GM06990 (cell line): ENCODE data around the gene ELAVL2.

Source experiments
- DNase-seq: peaks from one replicate; pipeline ENCODE4 v3.0.0-alpha.2; 2011; ENCODE audit not compliant: insufficient read length; ENCODE audit errors: extremely low read depth
- H3K27me3 ChIP-seq: replicated peaks from 2 replicates; pipeline ENCODE4 v1.6.0; 2011; ENCODE audit warnings: low read length; ENCODE audit not compliant: control insufficient read depth, insufficient read depth
- H3K36me3 ChIP-seq: 2 replicates; pipeline ENCODE4 v1.5.1; 2011; ENCODE audit warnings: low read length; ENCODE audit not compliant: control insufficient read depth, insufficient read depth
- H3K4me3 ChIP-seq: replicated peaks from 2 replicates; pipeline ENCODE4 v1.5.1; 2011; ENCODE audit warnings: low read depth, mild to moderate bottlenecking, control low read depth, low read length
- TF ChIP-seq, protein P1 (sequence below): IDR thresholded peaks from 2 replicates; pipeline ENCODE4 v1.5.1; 2011; ENCODE audit warnings: low read length, control low read depth, mild to moderate bottlenecking, inconsistent platforms; ENCODE audit not compliant: insufficient read depth, poor library complexity, severe bottlenecking

The ELAVL2 gene

DNA sequence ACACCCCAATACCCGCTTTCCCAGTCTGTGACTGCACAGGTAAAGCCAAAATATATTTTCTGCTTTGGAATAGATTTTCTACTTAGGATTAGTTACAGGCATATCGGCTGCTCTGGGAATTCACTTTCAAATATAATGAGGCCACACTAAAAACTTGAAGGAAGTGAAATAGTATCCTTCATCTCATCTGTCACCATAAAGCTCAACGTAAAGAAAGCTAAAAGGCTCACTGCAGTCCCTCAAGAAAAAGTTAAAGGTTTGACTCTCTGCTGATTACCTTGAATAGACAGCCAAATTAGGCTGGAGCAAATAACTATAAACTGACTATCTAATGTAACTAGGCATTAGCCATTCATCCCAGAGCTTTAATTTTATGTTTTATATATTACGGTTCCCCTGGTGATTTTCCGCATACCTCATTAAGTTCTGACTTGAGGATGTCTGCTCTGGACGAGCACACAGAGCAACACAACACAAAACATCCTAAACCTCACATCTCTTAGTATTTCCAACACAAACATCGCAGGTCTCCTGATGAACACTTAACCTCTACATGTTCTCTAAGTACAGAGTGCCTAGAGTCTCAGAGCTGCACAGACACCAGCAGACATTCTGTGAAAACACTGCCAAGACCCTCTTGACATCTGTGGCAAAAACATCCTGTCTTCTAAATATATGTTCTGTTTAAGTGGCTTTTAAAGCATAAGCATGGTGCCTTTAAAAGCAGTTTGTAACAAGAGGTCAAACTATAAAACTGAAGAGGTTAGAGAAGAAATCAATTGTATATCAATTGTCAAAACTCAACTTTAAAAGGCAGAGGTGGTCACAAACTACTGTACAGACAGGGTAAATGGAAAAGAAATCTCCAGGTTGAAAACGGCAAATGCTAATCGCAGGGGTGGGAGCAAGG, 35.4 kb downstream of the ELAVL2 start:
- TF ChIP-seq, protein P1, sequence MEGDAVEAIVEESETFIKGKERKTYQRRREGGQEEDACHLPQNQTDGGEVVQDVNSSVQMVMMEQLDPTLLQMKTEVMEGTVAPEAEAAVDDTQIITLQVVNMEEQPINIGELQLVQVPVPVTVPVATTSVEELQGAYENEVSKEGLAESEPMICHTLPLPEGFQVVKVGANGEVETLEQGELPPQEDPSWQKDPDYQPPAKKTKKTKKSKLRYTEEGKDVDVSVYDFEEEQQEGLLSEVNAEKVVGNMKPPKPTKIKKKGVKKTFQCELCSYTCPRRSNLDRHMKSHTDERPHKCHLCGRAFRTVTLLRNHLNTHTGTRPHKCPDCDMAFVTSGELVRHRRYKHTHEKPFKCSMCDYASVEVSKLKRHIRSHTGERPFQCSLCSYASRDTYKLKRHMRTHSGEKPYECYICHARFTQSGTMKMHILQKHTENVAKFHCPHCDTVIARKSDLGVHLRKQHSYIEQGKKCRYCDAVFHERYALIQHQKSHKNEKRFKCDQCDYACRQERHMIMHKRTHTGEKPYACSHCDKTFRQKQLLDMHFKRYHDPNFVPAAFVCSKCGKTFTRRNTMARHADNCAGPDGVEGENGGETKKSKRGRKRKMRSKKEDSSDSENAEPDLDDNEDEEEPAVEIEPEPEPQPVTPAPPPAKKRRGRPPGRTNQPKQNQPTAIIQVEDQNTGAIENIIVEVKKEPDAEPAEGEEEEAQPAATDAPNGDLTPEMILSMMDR, result no peak
- Histone ChIP-seq H3K36me3 (no peaks in the 10 kb centered on the region), H3K27me3 (no peaks in the 10 kb centered on the region), H3K4me3 (no peak overlapping the region)
- no peak for DNase-seq

DNA sequence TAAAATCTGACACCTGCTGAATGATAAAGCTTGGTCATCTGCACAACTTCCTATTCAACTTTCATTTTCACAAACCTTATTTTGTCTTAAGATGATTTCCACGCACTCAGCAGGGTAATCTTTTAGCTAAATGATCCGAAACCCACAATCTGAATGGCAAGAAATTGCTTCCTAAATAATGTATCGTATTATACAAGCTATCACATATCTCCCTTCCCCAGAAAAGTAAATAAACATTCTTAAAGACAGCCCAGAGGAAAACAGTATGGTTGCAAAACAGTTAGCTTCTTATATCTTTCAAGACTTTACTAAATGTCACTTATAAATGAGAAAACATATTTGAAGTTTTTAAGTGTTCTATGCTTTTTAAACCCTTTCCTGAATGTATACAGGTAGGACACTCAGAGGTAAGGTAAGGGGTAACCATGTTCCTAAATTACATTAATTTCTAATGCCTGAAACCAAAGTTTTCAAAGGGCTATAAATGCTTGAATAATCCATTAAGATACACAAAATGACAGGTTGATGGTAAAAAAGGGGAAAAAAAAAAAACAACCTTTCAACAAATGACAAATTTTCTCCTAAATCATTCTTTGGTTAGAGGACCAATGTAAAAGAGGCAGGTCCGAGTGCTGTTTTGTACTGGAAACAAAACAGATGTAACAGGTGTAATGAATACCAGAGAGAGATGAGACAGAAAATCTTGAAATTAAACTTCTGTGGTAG, 36.3 kb downstream of the ELAVL2 start:
- Histone ChIP-seq H3K4me3 (no peak overlapping the region), H3K27me3 (no peaks in the 10 kb centered on the region), H3K36me3 (no peaks in the 10 kb centered on the region)
- TF ChIP-seq, protein P1, result no peak
- no peak for DNase-seq

DNA sequence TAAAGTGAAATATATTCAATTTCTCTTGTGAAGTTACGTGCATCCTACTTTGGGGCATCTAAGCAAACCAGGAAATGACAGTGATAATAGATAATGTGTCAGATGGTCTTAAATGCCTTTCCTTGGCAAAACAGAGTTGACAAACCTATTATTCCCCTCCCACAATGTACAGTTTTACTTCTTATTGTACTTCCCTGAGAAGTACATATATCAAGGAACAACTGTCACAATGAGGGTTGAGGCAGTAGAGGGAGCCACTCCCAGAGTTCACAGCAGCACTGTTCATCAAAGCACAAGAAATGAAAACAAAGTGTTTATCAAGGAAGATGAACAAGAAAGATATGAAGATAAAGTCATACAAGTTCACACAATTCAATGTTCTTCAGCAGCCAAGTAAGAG, 41.1 kb downstream of the ELAVL2 start:
- Histone ChIP-seq H3K36me3 (no peaks in the 10 kb centered on the region), H3K4me3 (no peak overlapping the region), H3K27me3 (no peaks in the 10 kb centered on the region)
- no peak for DNase-seq
- TF ChIP-seq, protein P1, result no peak

DNA sequence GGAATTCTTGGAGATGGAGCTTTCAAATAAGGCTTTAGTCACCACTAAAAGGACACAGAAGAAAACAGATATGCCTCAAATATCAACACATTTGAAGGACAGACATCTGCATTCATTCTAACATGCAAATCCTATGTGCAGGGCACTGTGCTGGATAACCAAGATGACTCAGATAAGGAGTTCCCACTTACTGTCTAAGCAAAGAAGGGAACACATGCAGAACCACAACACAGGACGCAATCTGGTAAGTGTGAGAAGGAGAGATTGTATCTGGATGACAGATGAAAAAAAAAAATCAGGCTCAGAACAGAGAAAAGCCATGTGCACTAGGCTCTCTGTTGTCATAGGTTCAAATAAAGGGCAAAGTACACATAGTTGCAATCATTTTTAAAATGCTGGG, 42.5 kb downstream of the ELAVL2 start:
- Histone ChIP-seq H3K27me3 (no peaks in the 10 kb centered on the region), H3K4me3 (no peak overlapping the region), H3K36me3 (no peaks in the 10 kb centered on the region)
- no peak for DNase-seq
- TF ChIP-seq, protein P1, result no peak

DNA sequence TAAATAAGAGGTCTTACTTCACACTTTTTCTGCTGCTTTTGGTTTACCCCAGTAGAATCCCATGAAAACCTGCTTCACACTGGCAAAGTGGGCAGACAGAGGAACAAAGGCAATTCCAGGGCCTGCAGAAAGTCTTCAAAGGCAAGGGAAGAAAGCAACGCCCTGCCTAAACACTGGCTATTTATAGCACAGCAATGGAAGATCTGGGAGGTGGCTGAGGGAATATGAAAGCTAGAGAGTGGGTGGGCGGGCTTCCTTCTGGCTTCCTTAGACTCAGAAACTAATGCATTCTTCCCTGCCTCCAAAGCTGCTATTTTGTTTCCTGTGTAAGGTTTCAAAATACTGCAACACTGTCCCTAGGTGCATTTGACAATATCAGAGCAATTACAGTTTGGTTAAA, 46.8 kb downstream of the ELAVL2 start:
- no peaks in the 10 kb centered on the region for H3K27me3 ChIP-seq
- H3K36me3 ChIP-seq, result no peaks in the 10 kb centered on the region
- TF ChIP-seq, protein P1, result no peak
- H3K4me3 ChIP-seq, result no peak overlapping the region
- no peak for DNase-seq
